ENCODE data around the gene AHI1. TPM values are rescaled to one million over a fixed set of nuclear protein-coding genes. Genes with fewer than 3 reads are reported as not detected.

The AHI1 gene
- total RNA-seq, 1 experiment from 2014 or later = 22.8 TPM

- Histone ChIP-seq H3K4me3 (ENCODE audit: low read depth, low read length, poor library complexity, severe bottlenecking) (no peak overlapping the region), H3K4me1 (ENCODE audit: insufficient read depth, low read length, poor library complexity, severe bottlenecking) (no peaks in the 10 kb centered on the region), H3K9me3 (ENCODE audit: low read depth, low read length, poor library complexity, severe bottlenecking) (peaks cover 45% of the 10 kb centered on the region), H3K27me3 (replicated peaks; ENCODE audit: insufficient read depth, low read depth, low read length, poor library complexity) (no peaks in the 10 kb centered on the region), H3K36me3 (ENCODE audit: insufficient read depth, low read length, poor library complexity, severe bottlenecking) (peaks cover 24% of the 10 kb centered on the region), H3K27ac (ENCODE audit: low read depth, low read length, poor library complexity, severe bottlenecking) (no peak overlapping the region)
- intact Hi-C loops (cut with micrococcal nuclease; ENCODE audit: unreplicated experiment) = no loop called here
- peak; percentile 22 for DNase-seq (ENCODE audit: low spot score)
- ChIA-PET CTCF (no interaction called here), POLR2A (ENCODE audit: low non-redundant PET) (no interaction called here)
- no TSS peak for BruUV-seq (replicated peaks)
- no peak for TF ChIP-seq EZH2 (IDR thresholded peaks at IDR 0.05; ENCODE audit: borderline replicate concordance, low read depth, low read length, poor library complexity, severe bottlenecking)
- TF ChIP-seq CTCF (conservative IDR thresholded peaks at IDR 0.05; ENCODE audit: low read depth, low read length) = no peak
These were observed 15.7 kb downstream of the AHI1 start for GRCh38 chr6:135481783-135482369.

- no peak overlapping the region for H3K27ac ChIP-seq (ENCODE audit: low read depth, low read length, poor library complexity, severe bottlenecking)
- ChIA-PET CTCF (no interaction called here), POLR2A (ENCODE audit: low non-redundant PET) (no interaction called here)
- H3K4me1 ChIP-seq (ENCODE audit: insufficient read depth, low read length, poor library complexity, severe bottlenecking) = no peaks in the 10 kb centered on the region
- TF ChIP-seq CTCF (conservative IDR thresholded peaks at IDR 0.05; ENCODE audit: low read depth, low read length) = no peak
- no peak for TF ChIP-seq EZH2 (IDR thresholded peaks at IDR 0.05; ENCODE audit: borderline replicate concordance, low read depth, low read length, poor library complexity, severe bottlenecking)
- H3K36me3 ChIP-seq (ENCODE audit: insufficient read depth, low read length, poor library complexity, severe bottlenecking) = peaks cover 22% of the 10 kb centered on the region
- intact Hi-C loops (cut with micrococcal nuclease; ENCODE audit: unreplicated experiment) = no loop called here
- no TSS peak for BruUV-seq (replicated peaks)
- no peak for DNase-seq (ENCODE audit: low spot score)
- no peaks in the 10 kb centered on the region for H3K27me3 ChIP-seq (replicated peaks; ENCODE audit: insufficient read depth, low read depth, low read length, poor library complexity)
- H3K4me3 ChIP-seq (ENCODE audit: low read depth, low read length, poor library complexity, severe bottlenecking) = no peak overlapping the region
- peaks cover 45% of the 10 kb centered on the region for H3K9me3 ChIP-seq (ENCODE audit: low read depth, low read length, poor library complexity, severe bottlenecking)
These were observed 17.9 kb downstream of the AHI1 start for GRCh38 chr6:135479601-135480000.

- POLR2A ChIA-PET (ENCODE audit: low non-redundant PET) = no interaction called here
- intact Hi-C loops (cut with micrococcal nuclease; ENCODE audit: unreplicated experiment) = no loop called here
- H3K36me3 ChIP-seq (ENCODE audit: insufficient read depth, low read length, poor library complexity, severe bottlenecking) = peaks cover 15% of the 10 kb centered on the region
- TF ChIP-seq CTCF (conservative IDR thresholded peaks at IDR 0.05; ENCODE audit: low read depth, low read length) = no peak
- no peak for TF ChIP-seq EZH2 (IDR thresholded peaks at IDR 0.05; ENCODE audit: borderline replicate concordance, low read depth, low read length, poor library complexity, severe bottlenecking)
- no TSS peak for BruUV-seq (replicated peaks)
- no peak for DNase-seq (ENCODE audit: low spot score)
- no peak overlapping the region for H3K4me3 ChIP-seq (ENCODE audit: low read depth, low read length, poor library complexity, severe bottlenecking)
- H3K27ac ChIP-seq (ENCODE audit: low read depth, low read length, poor library complexity, severe bottlenecking) = no peak overlapping the region
- no peaks in the 10 kb centered on the region for H3K4me1 ChIP-seq (ENCODE audit: insufficient read depth, low read length, poor library complexity, severe bottlenecking)
- H3K9me3 ChIP-seq (ENCODE audit: low read depth, low read length, poor library complexity, severe bottlenecking) = peaks cover 43% of the 10 kb centered on the region
- CTCF ChIA-PET = no interaction called here
- no peaks in the 10 kb centered on the region for H3K27me3 ChIP-seq (replicated peaks; ENCODE audit: insufficient read depth, low read depth, low read length, poor library complexity)
These were observed 18.9 kb downstream of the AHI1 start for GRCh38 chr6:135478626-135479025.
